CD4-positive, alpha-beta T cell treated with Interleukin-17A for 1 hour (primary cell): Measurements from ENCODE around the gene AGBL3.

Experiments
- DNase-seq: peaks from one replicate; pipeline ENCODE4 v3.0.0-alpha.2; 2020

Gene AGBL3

GRCh38 chr7:134986363-134987251, at the start of gene AGBL3:
Gene AGBL3 (plus strand): TSS chr7:134986508. CDS start chr7:134987934, 1,426 bp downstream.
- peak; percentile 91 for DNase-seq

GRCh38 chr7:134936893-134937510, 49.3 kb upstream of the AGBL3 start:
- DNase-seq = no peak

- DNase-seq = no peak
Observed at GRCh38 chr7:134938141-134938540, 48.2 kb upstream of the AGBL3 start.

GRCh38 chr7:134939136-134939535, 47.2 kb upstream of the AGBL3 start:
- DNase-seq = no peak

- DNase-seq = no peak
Observed at GRCh38 chr7:134940729-134941128, 45.6 kb upstream of the AGBL3 start.

- no peak for DNase-seq
Observed at GRCh38 chr7:134941185-134941900, 45.0 kb upstream of the AGBL3 start.

GRCh38 chr7:134941952-134942351, 44.4 kb upstream of the AGBL3 start:
- no peak for DNase-seq

GRCh38 chr7:134942690-134943466, 43.4 kb upstream of the AGBL3 start:
- DNase-seq = no peak

GRCh38 chr7:134943785-134944400, 42.4 kb upstream of the AGBL3 start:
- DNase-seq = peak; percentile 4

GRCh38 chr7:134945691-134946090, 40.6 kb upstream of the AGBL3 start:
- no peak for DNase-seq

- DNase-seq = no peak
Observed at GRCh38 chr7:134946260-134946659, 40.0 kb upstream of the AGBL3 start.

- no peak for DNase-seq
Observed at GRCh38 chr7:134947329-134947728, 39.0 kb upstream of the AGBL3 start.

GRCh38 chr7:134947831-134948230, 38.5 kb upstream of the AGBL3 start:
- DNase-seq = no peak

GRCh38 chr7:134948246-134948645, 38.1 kb upstream of the AGBL3 start:
- DNase-seq = no peak

- DNase-seq = no peak
Observed at GRCh38 chr7:134948736-134949135, 37.6 kb upstream of the AGBL3 start.

GRCh38 chr7:134949171-134949570, 37.1 kb upstream of the AGBL3 start:
- DNase-seq = no peak

- peak; percentile 47 for DNase-seq
Observed at GRCh38 chr7:134954197-134955082, 31.9 kb upstream of the AGBL3 start.

- no peak for DNase-seq
Observed at GRCh38 chr7:134957005-134957404, 29.3 kb upstream of the AGBL3 start.

GRCh38 chr7:134959810-134960209, 26.5 kb upstream of the AGBL3 start:
- no peak for DNase-seq

GRCh38 chr7:134962270-134962780, 24.0 kb upstream of the AGBL3 start:
- no peak for DNase-seq

- no peak for DNase-seq
Observed at GRCh38 chr7:134963036-134963435, 23.3 kb upstream of the AGBL3 start.
